PC-9 (cell line): ENCODE data around the gene EGFLAM.

Source experiments
- CTCF ChIP-seq: fragments of 200-600 bp; sonication (generic); conservative IDR thresholded peaks from 2 replicates; pipeline ENCODE4 v1.6.1; 2017; ENCODE audit warnings: mixed run types, antibody characterized with exemption, mild to moderate bottlenecking, moderate library complexity
- EZH2 ChIP-seq: fragments of 200-600 bp; sonication (generic); IDR thresholded peaks from 2 replicates; pipeline ENCODE4 v1.8.0; 2017; ENCODE audit warnings: antibody characterized with exemption, low read depth

DNA sequence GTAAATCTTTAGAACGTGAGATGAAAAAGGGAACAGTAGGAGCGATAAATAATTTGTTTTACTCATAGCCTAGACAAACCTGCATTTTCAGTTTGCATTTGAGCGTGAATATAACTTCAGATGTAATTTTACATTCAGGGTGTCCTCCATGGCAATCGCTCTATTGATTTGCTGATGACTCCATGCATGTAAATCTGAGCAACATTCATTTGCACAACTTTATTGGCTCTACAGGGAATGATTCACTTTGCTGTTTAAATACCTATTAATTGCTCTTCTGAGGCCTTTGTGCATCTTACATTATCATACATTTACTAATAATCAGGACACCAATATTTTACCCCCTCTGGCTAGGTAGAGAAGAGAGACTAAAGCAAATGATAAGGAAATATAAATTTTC lies 122.2 kb downstream of the EGFLAM start:
- no peak for TF ChIP-seq EZH2
- no peak for TF ChIP-seq CTCF
